Ovary (tissue), 9 donors: ENCODE results near the gene CAPN13. TPM values are rescaled to one million over a fixed set of nuclear protein-coding genes. Genes with fewer than 3 reads are reported as not detected.

Experiments
- DNase-seq, 5 donors: peaks; one replicate each; pipeline ENCODE4 v3.0.0-alpha.2; 2019 to 2020
- H3K27ac ChIP-seq, 2 donors: fragments of 200-600 bp; one replicate each; pipeline versions ENCODE4 v1.5.1 to v1.8.0; 2019 to 2022
- H3K27me3 ChIP-seq: fragments of 200-600 bp; one replicate; pipeline ENCODE4 v1.8.0; 2022
- H3K36me3 ChIP-seq: fragments of 200-600 bp; sonication (generic); one replicate; pipeline ENCODE4 v1.5.1; 2019
- H3K4me1 ChIP-seq: one replicate; pipeline ENCODE4 v1.8.1; 2013; ENCODE audit warnings: mild to moderate bottlenecking, moderate library complexity; ENCODE audit not compliant: insufficient read depth
- H3K4me3 ChIP-seq: fragments of 200-600 bp; sonication (generic); one replicate; pipeline ENCODE4 v1.5.1; 2017
- H3K9me3 ChIP-seq, 2 donors: fragments of 200-600 bp in 1 of 2; sonication (generic) in 1 of 2; one replicate each; pipeline versions ENCODE4 v1.5.1 to v1.8.1; 2013 to 2019; ENCODE audit warnings: mild to moderate bottlenecking in 1 of 2, moderate library complexity in 1 of 2
- EP300 ChIP-seq: sonication (generic); formaldehyde crosslinking; IDR thresholded peaks from one replicate; pipeline ENCODE4 v1.6.1; 2017; ENCODE audit warnings: antibody characterized with exemption
- POLR2A ChIP-seq: fragments of 450-650 bp; IDR thresholded peaks from one replicate; pipeline ENCODE4 v1.6.1; 2017; ENCODE audit warnings: antibody characterized with exemption, mild to moderate bottlenecking, moderate library complexity
- WGBS, 3 donors: extraction: QIAGEN DNeasy Blood & Tissue Kit in 1 of 3; methylation state at CpG; one replicate each; pipeline versions ENCODE4 v1.1.5 to v1.1.7; 2013 to 2017; 5-methylcytosine and 5-hydroxymethylcytosine counted together
- intact Hi-C, 4 donors: fragments of 100-400 bp; cut with DNase I; formaldehyde crosslinking; loops; one replicate each; pipeline versions ENCODE4 v1.11.0 to v1.15.1; 2022 to 2023
- polyA plus RNA-seq, 2 donors: library from polyadenylated mRNA; stranded (reverse); fragments of 200-250 nt in 1 of 2; fragments of 350-450 nt in 1 of 2; fragmentation: Illumina TruSeq in 1 of 2; extraction: RNeasy Lipid Tissue Mini Kit (QIAGEN cat#74804) in 1 of 2; gene quantifications; one replicate each; pipeline ENCODE4 v1.2.3, GENCODE V29; 2013 to 2014
- total RNA-seq, 7 donors: library from RNA; depleted of rRNA in 2 of 7; stranded (reverse); fragments of >200 nt in 2 of 7; fragmentation: NEBNext Ultra II Directional in 3 of 7; extraction: Animal tissue kit (Norgen Biotek cat#: 25700) in 3 of 7; gene quantifications; one replicate each; pipeline versions ENCODE4 v1.1.0 to v1.2.4, GENCODE V29; 2016 to 2023
- TF ChIP-seq, protein P1 (sequence below), 3 donors: fragments of 450-650 bp in 2 of 3; fragments of 200-600 bp in 1 of 3; IDR thresholded peaks; one replicate each; pipeline versions ENCODE4 v1.5.1 to v1.8.0; 2016 to 2022; ENCODE audit warnings: antibody characterized with exemption in 3 of 3, mild to moderate bottlenecking in 1 of 3
- donor health status: DM: no; HTN: no; CAD: no; lungs with moderate emphysema.
- donor health status: DM: no; HTN: no; CAD: no.
- donor health status: Bipolar disorder and iron deficiency.
- donor health status: DM: yes; HTN: yes; CAD: no.
- donor health status: DM: no; HTN: no; CAD: no.
- donor health status: DM: yes; HTN: yes; CAD: no.

CAPN13 gene
- total and polyA plus RNA-seq, 9 donors: 0.05 to 2.5 (median 0.30) TPM; not detected in 4

DNA sequence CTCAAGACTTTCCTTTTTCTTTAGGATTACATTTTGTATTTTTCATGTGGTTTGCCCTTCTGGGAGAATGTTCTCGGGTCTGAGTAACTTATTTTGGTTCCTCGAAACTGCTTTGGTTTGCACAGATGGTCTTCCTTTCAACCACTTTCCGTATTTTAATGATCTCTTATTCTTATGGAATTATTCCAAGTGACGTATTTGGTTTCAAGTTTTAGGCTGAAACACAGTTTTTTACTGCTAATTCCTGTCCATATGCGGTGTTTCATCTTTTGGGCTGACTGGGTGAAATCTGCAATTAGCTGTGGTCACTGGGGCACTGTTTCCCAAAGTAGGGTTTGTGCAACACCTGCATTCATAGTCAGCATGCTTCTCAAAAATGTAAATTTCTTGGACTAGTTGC is 122.7 kb downstream of the CAPN13 start:
- H3K9me3 ChIP-seq: no peaks in the 10 kb centered on the region
- no peak for TF ChIP-seq POLR2A
- no peak for TF ChIP-seq EP300
- no peaks in the 10 kb centered on the region for H3K27me3 ChIP-seq
- DNase-seq: no peak
- 27 to 50% (median 41%) methylated on average over 5 of the region's 5 CpGs for WGBS, 3 donors
- peaks cover 5% of the 10 kb centered on the region for H3K4me1 ChIP-seq
- H3K27ac ChIP-seq: no peak overlapping the region
- no peak overlapping the region for H3K4me3 ChIP-seq
- H3K36me3 ChIP-seq: no peaks in the 10 kb centered on the region
- intact Hi-C loops: no loop called here

DNA sequence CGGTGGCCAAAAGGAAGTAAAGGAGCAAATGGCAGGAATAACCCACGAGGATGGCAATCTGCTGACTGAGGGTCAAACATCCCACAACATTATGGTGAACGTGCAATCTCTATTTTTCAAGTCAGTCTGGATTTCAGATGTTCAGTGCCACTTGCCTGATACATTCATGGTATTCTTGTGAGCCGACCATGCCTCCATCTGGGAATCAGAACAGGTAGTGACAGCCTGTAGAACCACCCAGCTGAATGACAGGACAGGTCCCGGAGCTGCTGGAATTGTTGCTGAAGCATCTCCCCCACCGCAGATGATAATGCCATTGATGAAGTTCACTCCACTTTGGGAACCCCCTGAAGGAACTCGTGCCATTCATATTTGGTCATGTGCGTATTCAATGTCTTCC is 123.2 kb downstream of the CAPN13 start:
- Histone ChIP-seq H3K27ac (no peak overlapping the region), H3K4me3 (no peak overlapping the region), H3K9me3 (no peaks in the 10 kb centered on the region), H3K36me3 (no peaks in the 10 kb centered on the region), H3K27me3 (no peaks in the 10 kb centered on the region), H3K4me1 (peaks cover 2% of the 10 kb centered on the region)
- TF ChIP-seq POLR2A (no peak), EP300 (no peak)
- TF ChIP-seq, protein P1, sequence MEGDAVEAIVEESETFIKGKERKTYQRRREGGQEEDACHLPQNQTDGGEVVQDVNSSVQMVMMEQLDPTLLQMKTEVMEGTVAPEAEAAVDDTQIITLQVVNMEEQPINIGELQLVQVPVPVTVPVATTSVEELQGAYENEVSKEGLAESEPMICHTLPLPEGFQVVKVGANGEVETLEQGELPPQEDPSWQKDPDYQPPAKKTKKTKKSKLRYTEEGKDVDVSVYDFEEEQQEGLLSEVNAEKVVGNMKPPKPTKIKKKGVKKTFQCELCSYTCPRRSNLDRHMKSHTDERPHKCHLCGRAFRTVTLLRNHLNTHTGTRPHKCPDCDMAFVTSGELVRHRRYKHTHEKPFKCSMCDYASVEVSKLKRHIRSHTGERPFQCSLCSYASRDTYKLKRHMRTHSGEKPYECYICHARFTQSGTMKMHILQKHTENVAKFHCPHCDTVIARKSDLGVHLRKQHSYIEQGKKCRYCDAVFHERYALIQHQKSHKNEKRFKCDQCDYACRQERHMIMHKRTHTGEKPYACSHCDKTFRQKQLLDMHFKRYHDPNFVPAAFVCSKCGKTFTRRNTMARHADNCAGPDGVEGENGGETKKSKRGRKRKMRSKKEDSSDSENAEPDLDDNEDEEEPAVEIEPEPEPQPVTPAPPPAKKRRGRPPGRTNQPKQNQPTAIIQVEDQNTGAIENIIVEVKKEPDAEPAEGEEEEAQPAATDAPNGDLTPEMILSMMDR (IDR thresholded peaks at IDR 0.05): no peak
- intact Hi-C loops: no loop called here
- 82 to 88% (median 87%) methylated on average over 8 of the region's 8 CpGs for WGBS, 3 donors
- DNase-seq: no peak

DNA sequence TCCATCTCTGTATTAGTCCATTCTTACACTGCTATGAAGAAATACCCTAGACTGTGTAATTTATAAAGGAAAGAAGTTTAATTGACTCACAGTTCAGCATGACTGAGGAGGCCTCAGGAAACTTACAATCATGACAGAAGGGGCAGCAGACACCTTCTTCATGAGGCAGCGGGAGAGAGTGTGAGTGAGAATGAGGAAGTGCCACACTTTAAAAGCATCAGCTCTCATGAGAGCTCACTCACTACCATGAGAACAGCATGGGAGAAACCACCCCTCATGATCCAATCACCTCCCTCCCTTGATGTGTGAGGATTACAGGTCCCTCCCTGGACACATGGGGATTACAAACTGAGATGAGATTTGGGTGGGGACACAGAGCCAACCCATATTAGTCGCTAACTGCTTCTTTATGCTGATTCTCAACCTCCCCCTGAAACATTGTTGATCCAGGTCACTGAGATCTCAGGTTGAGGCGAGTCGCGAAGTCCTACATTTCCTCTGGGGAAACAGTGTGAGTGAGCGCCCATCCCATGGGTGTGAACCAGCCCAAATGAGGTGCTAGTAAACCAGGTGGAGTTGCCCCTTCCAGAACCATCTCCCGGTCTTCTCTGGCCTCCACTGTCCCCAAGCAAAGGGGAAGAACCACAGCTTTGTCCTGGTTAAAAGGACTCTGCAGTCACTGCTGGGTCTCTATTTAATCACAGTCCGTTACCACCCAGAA is 123.8 kb downstream of the CAPN13 start:
- Histone ChIP-seq H3K9me3 (no peaks in the 10 kb centered on the region), H3K27ac (no peak overlapping the region), H3K27me3 (no peaks in the 10 kb centered on the region), H3K4me3 (no peak overlapping the region), H3K4me1 (no peaks in the 10 kb centered on the region), H3K36me3 (no peaks in the 10 kb centered on the region)
- TF ChIP-seq EP300 (no peak), POLR2A (no peak)
- TF ChIP-seq, protein P1 (IDR thresholded peaks at IDR 0.05): no peak
- no peak for DNase-seq
- WGBS, 3 donors: 97 to 98% (median 97%) methylated on average over 8 of the region's 8 CpGs
- intact Hi-C loops: no loop called here

DNA sequence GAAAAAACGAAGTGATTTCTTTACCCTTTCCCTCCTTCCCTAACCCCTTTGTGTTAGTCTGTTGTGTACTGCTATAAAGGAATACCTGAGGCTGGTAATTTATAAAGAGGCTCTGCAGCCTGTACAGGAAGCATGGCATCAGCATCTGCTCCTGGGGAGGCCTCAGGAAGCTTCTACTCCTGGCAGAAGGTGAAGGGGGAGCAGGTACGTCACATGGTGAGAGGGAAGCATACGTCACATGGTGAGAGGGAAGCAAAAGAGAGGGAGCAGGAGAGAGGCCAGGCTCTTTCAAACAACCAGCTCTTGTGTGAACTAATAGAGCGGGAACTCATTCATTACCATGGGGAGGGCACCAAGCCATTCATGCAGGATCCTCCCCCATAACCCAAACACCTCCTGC is 126.2 kb downstream of the CAPN13 start:
- Histone ChIP-seq H3K4me3 (no peak overlapping the region), H3K27ac (no peak overlapping the region), H3K27me3 (no peaks in the 10 kb centered on the region), H3K4me1 (no peaks in the 10 kb centered on the region), H3K9me3 (no peaks in the 10 kb centered on the region), H3K36me3 (no peaks in the 10 kb centered on the region)
- intact Hi-C loops: no loop called here
- TF ChIP-seq EP300 (no peak), POLR2A (no peak)
- TF ChIP-seq, protein P1 (IDR thresholded peaks at IDR 0.05): no peak
- WGBS, 3 donors: 94% methylated on average over 4 of the region's 4 CpGs
- no peak for DNase-seq

DNA sequence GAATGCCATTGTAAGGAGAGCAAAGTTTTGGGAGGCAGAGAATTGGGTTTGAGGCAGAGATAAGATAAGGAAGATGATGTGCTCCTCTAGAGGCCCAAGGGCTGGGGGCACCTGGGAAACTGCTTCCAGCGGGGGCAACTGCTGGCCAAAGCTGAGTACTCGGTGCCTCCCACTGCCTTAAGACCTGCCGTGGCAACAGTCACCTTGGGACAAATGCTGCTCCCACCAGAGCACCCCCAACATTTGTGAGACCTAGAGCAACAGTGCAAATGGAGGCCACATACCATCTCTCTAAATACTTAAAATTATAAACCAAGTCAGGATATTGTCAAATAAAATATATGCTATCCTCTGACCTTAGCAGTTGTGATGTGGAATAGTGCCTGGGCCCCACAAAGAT is 127.1 kb downstream of the CAPN13 start:
- intact Hi-C loops: no loop called here
- Histone ChIP-seq H3K9me3 (no peaks in the 10 kb centered on the region), H3K4me3 (no peak overlapping the region), H3K27me3 (no peaks in the 10 kb centered on the region), H3K4me1 (no peaks in the 10 kb centered on the region), H3K27ac (no peak overlapping the region), H3K36me3 (no peaks in the 10 kb centered on the region)
- no peak for DNase-seq
- WGBS, 3 donors: 82 to 90% (median 82%) methylated on average over 3 of the region's 3 CpGs
- TF ChIP-seq, protein P1 (IDR thresholded peaks at IDR 0.05): no peak
- TF ChIP-seq POLR2A (no peak), EP300 (no peak)
